Measurements from ENCODE around the gene NUP107. TPM values are rescaled to one million over a fixed set of nuclear protein-coding genes. Genes with fewer than 3 reads are reported as not detected.

The NUP107 gene
- total RNA-seq, 4 donors from 2014 or later: 6.4 to 29.2 (median 22.6) TPM

GRCh38 chr12:68761442-68761812 is 74.6 kb downstream of the NUP107 start:
- TF ChIP-seq EP300 (IDR thresholded peaks at IDR 0.05; ENCODE audit: low read depth): no peak
- TF ChIP-seq POLR2AphosphoS5 (IDR thresholded peaks at IDR 0.05): no peak
- TF ChIP-seq POLR2A (IDR thresholded peaks at IDR 0.05): no peak
- no peak for TF ChIP-seq CTCF (IDR thresholded peaks at IDR 0.05)
- H3K4me3 ChIP-seq: no peak overlapping the region
- WGBS, 2 donors (ENCODE audit: low coverage in 1 of 2): 97 to 100% methylated on average over 1 to 3 of the region's 3 CpGs
- no peaks in the 10 kb centered on the region for H3K4me1 ChIP-seq
- H3K36me3 ChIP-seq: no peaks in the 10 kb centered on the region
- no peaks in the 10 kb centered on the region for H3K9me3 ChIP-seq
- in situ Hi-C loops (cut with MboI; ENCODE audit: low pct_ligation_motif_present in 1 of 4, low pct_unique_long_range_greater_than_20kb in 1 of 4, low sequenced_read_pairs in 3 of 4) (no loop called here), intact Hi-C loops (cut with DNase I; ENCODE audit: low total_unique reads) (no loop called here)
- no peak overlapping the region for H3K27ac ChIP-seq
- H3K27me3 ChIP-seq: no peaks in the 10 kb centered on the region
- no peak for DNase-seq

DNA sequence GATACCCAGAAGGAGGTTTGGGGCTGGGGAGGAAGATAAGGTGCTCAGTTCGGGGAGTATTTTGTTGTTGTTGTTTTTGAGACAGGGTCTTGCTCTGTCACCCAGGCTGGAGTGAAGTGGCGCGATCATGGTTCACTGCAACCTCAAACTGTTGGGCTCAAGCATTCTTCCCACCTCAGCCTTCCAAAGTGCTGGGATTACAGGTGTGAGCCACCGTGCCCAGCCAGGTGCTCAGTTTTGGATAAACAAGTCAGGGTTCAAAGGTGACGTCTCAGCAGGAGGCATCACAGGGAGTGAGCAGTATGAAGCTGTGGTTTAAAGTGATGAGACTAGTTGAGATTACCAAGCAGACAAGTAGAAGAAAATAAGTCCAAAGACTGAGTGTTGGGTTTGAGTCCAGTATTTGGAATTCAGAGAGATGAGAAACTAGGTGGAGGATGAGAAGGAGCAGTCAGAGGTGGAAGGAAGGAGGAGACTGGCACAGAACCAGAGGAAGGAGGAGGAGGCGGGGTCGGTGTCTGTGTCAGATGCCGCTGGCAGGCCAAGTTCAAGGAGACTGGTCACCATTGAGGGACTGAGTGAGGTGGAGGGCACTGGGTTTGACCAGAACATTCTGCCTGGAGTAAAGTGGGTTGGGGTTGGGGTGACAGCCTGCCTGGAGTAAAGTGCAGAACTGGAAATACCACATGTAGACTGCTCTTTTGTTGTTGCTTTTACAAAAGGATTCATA is 75.3 kb downstream of the NUP107 start:
- no peak for DNase-seq
- no peaks in the 10 kb centered on the region for H3K36me3 ChIP-seq
- no peak overlapping the region for H3K27ac ChIP-seq
- WGBS, 2 donors (ENCODE audit: low coverage in 1 of 2): 80 to 86% methylated on average over 4 to 8 of the region's 8 CpGs
- H3K27me3 ChIP-seq: no peaks in the 10 kb centered on the region
- no peaks in the 10 kb centered on the region for H3K9me3 ChIP-seq
- in situ Hi-C loops (cut with MboI; ENCODE audit: low pct_ligation_motif_present in 1 of 4, low pct_unique_long_range_greater_than_20kb in 1 of 4, low sequenced_read_pairs in 3 of 4) (no loop called here), intact Hi-C loops (cut with DNase I; ENCODE audit: low total_unique reads) (no loop called here)
- TF ChIP-seq POLR2A (IDR thresholded peaks at IDR 0.05) (no peak), EP300 (IDR thresholded peaks at IDR 0.05; ENCODE audit: low read depth) (no peak), POLR2AphosphoS5 (IDR thresholded peaks at IDR 0.05) (no peak), CTCF (IDR thresholded peaks at IDR 0.05) (no peak)
- H3K4me3 ChIP-seq: no peak overlapping the region
- H3K4me1 ChIP-seq: no peaks in the 10 kb centered on the region

- no peaks in the 10 kb centered on the region for H3K4me1 ChIP-seq
- H3K27ac ChIP-seq: no peak overlapping the region
- intact Hi-C loops (cut with DNase I; ENCODE audit: low total_unique reads) (no loop called here), in situ Hi-C loops (cut with MboI; ENCODE audit: low pct_ligation_motif_present in 1 of 4, low pct_unique_long_range_greater_than_20kb in 1 of 4, low sequenced_read_pairs in 3 of 4) (no loop called here)
- TF ChIP-seq CTCF (IDR thresholded peaks at IDR 0.05): no peak
- no peak for TF ChIP-seq EP300 (IDR thresholded peaks at IDR 0.05; ENCODE audit: low read depth)
- no peak for TF ChIP-seq POLR2A (IDR thresholded peaks at IDR 0.05)
- no peak for TF ChIP-seq POLR2AphosphoS5 (IDR thresholded peaks at IDR 0.05)
- DNase-seq: no peak
- H3K27me3 ChIP-seq: no peaks in the 10 kb centered on the region
- no peaks in the 10 kb centered on the region for H3K9me3 ChIP-seq
- no peaks in the 10 kb centered on the region for H3K36me3 ChIP-seq
- WGBS, 2 donors (ENCODE audit: low coverage in 1 of 2): 93% methylated on average over 3 of the region's 3 CpGs; no CpG with 5 or more reads in 1 of the 2 donors
- no peak overlapping the region for H3K4me3 ChIP-seq
Measured at GRCh38 chr12:68762691-68763090, 75.9 kb downstream of the NUP107 start.

DNA sequence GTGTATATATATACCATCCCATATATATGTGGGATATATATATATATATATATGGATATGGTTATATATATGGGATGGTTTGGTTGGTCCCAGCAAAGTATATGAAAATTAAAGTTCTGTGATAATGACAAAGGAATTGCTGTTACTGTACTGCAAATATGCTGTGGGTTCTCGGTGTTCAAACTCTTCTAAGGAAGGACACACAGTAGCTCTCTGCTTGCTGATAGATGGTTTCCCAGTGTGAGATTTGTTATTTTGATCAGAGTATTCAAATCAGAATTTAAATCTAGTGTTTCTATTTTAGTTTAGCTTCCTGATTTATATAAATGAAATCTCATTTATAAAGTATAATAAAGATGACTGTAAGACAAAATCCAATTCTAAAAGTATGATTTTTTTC is 78.9 kb downstream of the NUP107 start:
- H3K27me3 ChIP-seq: no peaks in the 10 kb centered on the region
- TF ChIP-seq CTCF (IDR thresholded peaks at IDR 0.05) (no peak), POLR2A (IDR thresholded peaks at IDR 0.05) (no peak), POLR2AphosphoS5 (IDR thresholded peaks at IDR 0.05) (no peak), EP300 (IDR thresholded peaks at IDR 0.05; ENCODE audit: low read depth) (no peak)

More for the DNA sequence above, 78.9 kb downstream of the NUP107 start:
- H3K4me1 ChIP-seq: no peaks in the 10 kb centered on the region
- no peaks in the 10 kb centered on the region for H3K9me3 ChIP-seq
- 78 to 100% methylated on average over 1 of the region's 1 CpG for WGBS, 2 donors (ENCODE audit: low coverage in 1 of 2)
- in situ Hi-C loops (cut with MboI; ENCODE audit: low pct_ligation_motif_present in 1 of 4, low pct_unique_long_range_greater_than_20kb in 1 of 4, low sequenced_read_pairs in 3 of 4) (no loop called here), intact Hi-C loops (cut with DNase I; ENCODE audit: low total_unique reads) (no loop called here)
- no peak overlapping the region for H3K27ac ChIP-seq
- no peak for DNase-seq
- H3K4me3 ChIP-seq: no peak overlapping the region
- H3K36me3 ChIP-seq: no peaks in the 10 kb centered on the region

Data from transverse colon (tissue), 4 donors.